ENCODE results near the gene MAN2A1.

DNA sequence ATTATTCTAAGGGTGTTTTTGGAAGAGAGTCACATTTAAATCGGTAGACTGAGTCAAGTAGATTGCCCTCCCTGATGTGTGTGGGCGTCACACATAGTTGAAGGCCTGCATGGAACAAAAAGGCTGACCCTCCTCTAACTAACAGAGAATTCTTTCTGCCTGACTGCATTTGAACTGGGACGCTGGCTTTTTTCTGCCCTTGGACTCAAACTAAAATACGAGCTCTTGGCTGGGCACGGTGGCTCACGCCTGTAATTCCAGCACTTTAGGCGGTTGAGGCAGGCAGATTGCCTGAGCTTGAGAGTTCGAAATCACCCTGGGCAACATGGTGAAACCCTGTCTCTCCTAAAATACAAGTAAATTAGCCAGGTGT is 209.4 kb downstream of the MAN2A1 start:
- no peak for TF ChIP-seq POLR2AphosphoS5 (IDR thresholded peaks at IDR 0.05; ENCODE audit: low read depth, low read length)
- no peak for TF ChIP-seq POLR2A (IDR thresholded peaks at IDR 0.05; ENCODE audit: low read depth, low read length)
- TF ChIP-seq TAF1 (IDR thresholded peaks at IDR 0.05; ENCODE audit: low read depth, low read length): no peak
- no peak for TF ChIP-seq POU2F2 (IDR thresholded peaks at IDR 0.05; ENCODE audit: low read depth, low read length)

Data from GM12891 (cell line).